ENCODE results near the gene SAMMSON. TPM values are rescaled to one million over a fixed set of nuclear protein-coding genes. Genes with fewer than 3 reads are reported as not detected.

Gene SAMMSON
- total and polyA plus RNA-seq, 9 of the 15 experiments (the other 6 are each of a cell fraction or from before 2014, with no cell fraction given), result 0.65 to 4.4 (median 1.9) TPM

DNA sequence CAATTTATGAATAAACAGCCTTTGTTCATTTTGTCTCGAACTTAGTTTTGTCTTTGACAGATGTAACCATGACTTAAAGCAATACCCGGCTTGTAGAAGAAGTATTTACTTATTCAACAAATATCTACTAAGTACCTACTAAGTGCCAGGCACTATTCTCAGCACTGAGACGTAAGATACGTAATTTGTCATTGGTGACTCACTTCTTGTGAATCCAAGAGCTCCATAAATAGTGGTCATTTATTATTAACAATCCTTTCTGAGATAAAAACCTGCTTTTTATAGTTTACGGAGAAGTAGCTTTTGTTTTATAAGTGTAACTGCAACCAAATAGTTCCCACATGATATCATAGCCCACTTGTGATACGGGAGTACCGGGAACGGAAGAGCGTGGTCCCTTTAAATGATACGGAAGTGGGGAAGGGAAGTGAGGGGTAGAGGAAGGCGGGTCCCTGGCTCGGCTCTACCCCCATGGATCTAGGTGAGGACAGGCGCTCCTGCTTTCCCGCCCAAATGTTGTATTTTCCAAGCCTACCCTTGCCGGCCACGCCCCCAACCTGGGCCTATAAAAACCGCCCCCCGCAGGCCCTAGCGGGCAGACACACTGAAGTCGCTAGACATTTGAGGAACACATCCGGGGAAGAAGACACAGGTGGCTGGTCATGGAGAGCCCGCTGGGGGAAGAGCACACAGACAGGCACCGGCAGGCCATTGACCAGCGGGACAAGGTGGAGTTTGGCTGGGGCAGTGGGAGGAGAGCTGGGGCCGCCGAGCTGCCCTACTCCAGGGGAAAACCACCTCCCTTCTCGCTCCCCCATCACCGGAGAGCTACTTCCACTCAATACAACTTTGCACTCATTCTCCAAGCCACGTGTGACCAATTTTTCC is at the start of gene SAMMSON (continued):
- TF ChIP-seq, protein P1, sequence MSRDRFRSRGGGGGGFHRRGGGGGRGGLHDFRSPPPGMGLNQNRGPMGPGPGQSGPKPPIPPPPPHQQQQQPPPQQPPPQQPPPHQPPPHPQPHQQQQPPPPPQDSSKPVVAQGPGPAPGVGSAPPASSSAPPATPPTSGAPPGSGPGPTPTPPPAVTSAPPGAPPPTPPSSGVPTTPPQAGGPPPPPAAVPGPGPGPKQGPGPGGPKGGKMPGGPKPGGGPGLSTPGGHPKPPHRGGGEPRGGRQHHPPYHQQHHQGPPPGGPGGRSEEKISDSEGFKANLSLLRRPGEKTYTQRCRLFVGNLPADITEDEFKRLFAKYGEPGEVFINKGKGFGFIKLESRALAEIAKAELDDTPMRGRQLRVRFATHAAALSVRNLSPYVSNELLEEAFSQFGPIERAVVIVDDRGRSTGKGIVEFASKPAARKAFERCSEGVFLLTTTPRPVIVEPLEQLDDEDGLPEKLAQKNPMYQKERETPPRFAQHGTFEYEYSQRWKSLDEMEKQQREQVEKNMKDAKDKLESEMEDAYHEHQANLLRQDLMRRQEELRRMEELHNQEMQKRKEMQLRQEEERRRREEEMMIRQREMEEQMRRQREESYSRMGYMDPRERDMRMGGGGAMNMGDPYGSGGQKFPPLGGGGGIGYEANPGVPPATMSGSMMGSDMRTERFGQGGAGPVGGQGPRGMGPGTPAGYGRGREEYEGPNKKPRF (IDR thresholded peaks at IDR 0.05; ENCODE audit: low read depth, low read length), result no peak
- no peak for TF ChIP-seq ZNF785 (CRISPR knock-in tag; IDR thresholded peaks at IDR 0.05)
- TF ChIP-seq CTBP1 (IDR thresholded peaks at IDR 0.05; ENCODE audit: borderline replicate concordance), result peak; percentile 55; the same call in 1 of the 2 replicates
- TF ChIP-seq MTA3 (IDR thresholded peaks at IDR 0.05; ENCODE audit: borderline replicate concordance), result peak; percentile 99
- TF ChIP-seq, protein P2, sequence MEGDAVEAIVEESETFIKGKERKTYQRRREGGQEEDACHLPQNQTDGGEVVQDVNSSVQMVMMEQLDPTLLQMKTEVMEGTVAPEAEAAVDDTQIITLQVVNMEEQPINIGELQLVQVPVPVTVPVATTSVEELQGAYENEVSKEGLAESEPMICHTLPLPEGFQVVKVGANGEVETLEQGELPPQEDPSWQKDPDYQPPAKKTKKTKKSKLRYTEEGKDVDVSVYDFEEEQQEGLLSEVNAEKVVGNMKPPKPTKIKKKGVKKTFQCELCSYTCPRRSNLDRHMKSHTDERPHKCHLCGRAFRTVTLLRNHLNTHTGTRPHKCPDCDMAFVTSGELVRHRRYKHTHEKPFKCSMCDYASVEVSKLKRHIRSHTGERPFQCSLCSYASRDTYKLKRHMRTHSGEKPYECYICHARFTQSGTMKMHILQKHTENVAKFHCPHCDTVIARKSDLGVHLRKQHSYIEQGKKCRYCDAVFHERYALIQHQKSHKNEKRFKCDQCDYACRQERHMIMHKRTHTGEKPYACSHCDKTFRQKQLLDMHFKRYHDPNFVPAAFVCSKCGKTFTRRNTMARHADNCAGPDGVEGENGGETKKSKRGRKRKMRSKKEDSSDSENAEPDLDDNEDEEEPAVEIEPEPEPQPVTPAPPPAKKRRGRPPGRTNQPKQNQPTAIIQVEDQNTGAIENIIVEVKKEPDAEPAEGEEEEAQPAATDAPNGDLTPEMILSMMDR (IDR thresholded peaks at IDR 0.05 in 2 of 3, conservative IDR thresholded peaks at IDR 0.05 in 1 of 3; ENCODE audit: insufficient read depth in 2 of 3, low read depth in 1 of 3, low read length in 3 of 3), result 0 out of 6 replicates have a peak, but pooled peaks of 1 of the 3 experiments have one; percentile 9
- no peak for TF ChIP-seq ZNF384 (IDR thresholded peaks at IDR 0.05; ENCODE audit: low read depth, low read length)
- TF ChIP-seq, protein P3, sequence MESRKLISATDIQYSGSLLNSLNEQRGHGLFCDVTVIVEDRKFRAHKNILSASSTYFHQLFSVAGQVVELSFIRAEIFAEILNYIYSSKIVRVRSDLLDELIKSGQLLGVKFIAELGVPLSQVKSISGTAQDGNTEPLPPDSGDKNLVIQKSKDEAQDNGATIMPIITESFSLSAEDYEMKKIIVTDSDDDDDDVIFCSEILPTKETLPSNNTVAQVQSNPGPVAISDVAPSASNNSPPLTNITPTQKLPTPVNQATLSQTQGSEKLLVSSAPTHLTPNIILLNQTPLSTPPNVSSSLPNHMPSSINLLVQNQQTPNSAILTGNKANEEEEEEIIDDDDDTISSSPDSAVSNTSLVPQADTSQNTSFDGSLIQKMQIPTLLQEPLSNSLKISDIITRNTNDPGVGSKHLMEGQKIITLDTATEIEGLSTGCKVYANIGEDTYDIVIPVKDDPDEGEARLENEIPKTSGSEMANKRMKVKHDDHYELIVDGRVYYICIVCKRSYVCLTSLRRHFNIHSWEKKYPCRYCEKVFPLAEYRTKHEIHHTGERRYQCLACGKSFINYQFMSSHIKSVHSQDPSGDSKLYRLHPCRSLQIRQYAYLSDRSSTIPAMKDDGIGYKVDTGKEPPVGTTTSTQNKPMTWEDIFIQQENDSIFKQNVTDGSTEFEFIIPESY (CRISPR knock-in tag; IDR thresholded peaks at IDR 0.05), result peak; percentile 88
- no peak for TF ChIP-seq NELFE (IDR thresholded peaks at IDR 0.05; ENCODE audit: insufficient read depth, insufficient read length)
- TF ChIP-seq, protein P4, sequence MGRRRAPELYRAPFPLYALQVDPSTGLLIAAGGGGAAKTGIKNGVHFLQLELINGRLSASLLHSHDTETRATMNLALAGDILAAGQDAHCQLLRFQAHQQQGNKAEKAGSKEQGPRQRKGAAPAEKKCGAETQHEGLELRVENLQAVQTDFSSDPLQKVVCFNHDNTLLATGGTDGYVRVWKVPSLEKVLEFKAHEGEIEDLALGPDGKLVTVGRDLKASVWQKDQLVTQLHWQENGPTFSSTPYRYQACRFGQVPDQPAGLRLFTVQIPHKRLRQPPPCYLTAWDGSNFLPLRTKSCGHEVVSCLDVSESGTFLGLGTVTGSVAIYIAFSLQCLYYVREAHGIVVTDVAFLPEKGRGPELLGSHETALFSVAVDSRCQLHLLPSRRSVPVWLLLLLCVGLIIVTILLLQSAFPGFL (CRISPR knock-in tag; IDR thresholded peaks at IDR 0.05), result no peak
- no peak for TF ChIP-seq PTBP1 (IDR thresholded peaks at IDR 0.05; ENCODE audit: low read depth, low read length)
- no peak for TF ChIP-seq ZNF696 (CRISPR knock-in tag; conservative IDR thresholded peaks at IDR 0.05)
- TF ChIP-seq ARID1B (IDR thresholded peaks at IDR 0.05), result 0 out of 2 replicates have a peak, but pooled peaks have one; percentile 8
- no peak for TF ChIP-seq OTX1 (CRISPR knock-in tag; IDR thresholded peaks at IDR 0.05)
- TF ChIP-seq, protein P5, sequence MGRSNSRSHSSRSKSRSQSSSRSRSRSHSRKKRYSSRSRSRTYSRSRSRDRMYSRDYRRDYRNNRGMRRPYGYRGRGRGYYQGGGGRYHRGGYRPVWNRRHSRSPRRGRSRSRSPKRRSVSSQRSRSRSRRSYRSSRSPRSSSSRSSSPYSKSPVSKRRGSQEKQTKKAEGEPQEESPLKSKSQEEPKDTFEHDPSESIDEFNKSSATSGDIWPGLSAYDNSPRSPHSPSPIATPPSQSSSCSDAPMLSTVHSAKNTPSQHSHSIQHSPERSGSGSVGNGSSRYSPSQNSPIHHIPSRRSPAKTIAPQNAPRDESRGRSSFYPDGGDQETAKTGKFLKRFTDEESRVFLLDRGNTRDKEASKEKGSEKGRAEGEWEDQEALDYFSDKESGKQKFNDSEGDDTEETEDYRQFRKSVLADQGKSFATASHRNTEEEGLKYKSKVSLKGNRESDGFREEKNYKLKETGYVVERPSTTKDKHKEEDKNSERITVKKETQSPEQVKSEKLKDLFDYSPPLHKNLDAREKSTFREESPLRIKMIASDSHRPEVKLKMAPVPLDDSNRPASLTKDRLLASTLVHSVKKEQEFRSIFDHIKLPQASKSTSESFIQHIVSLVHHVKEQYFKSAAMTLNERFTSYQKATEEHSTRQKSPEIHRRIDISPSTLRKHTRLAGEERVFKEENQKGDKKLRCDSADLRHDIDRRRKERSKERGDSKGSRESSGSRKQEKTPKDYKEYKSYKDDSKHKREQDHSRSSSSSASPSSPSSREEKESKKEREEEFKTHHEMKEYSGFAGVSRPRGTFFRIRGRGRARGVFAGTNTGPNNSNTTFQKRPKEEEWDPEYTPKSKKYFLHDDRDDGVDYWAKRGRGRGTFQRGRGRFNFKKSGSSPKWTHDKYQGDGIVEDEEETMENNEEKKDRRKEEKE (IDR thresholded peaks at IDR 0.05; ENCODE audit: borderline replicate concordance in 1 of 2, control insufficient read depth in 1 of 2, low read depth in 2 of 2, low read length in 1 of 2), result no peak
- no peak for TF ChIP-seq KAT2B (IDR thresholded peaks at IDR 0.05; ENCODE audit: low read depth, low read length)

Data from K562 (cell line).